NCI-H748 (cell line): ENCODE measurements around the gene CIDEB.

Experiments
- DNase-seq: peaks from one replicate; lab custom pipeline; 2025; ENCODE audit not compliant: unreplicated experiment; lab: John Stamatoyannopoulos, UW

Gene CIDEB

GRCh38 chr14:24255438-24255837, 52.3 kb downstream of the CIDEB start:
- DNase-seq, result no peak
